HepG2 (cell line): ENCODE data around the gene EEPD1. TPM values are rescaled to one million over a fixed set of nuclear protein-coding genes. Genes with fewer than 3 reads are reported as not detected.

Source experiments
- ESRRA ChIP-seq: sonication (generic); formaldehyde crosslinking; IDR thresholded peaks from 2 replicates; pipeline ENCODE4 v1.5.1; 2020; ENCODE audit warnings: mild to moderate bottlenecking, low read depth, missing genetic modification reagents
- KLF11 ChIP-seq: IDR thresholded peaks from 2 replicates; pipeline ENCODE4 v1.6.1; 2016; ENCODE audit warnings: missing compliant biosample characterization
- MLXIP ChIP-seq: sonication (generic); formaldehyde crosslinking; IDR thresholded peaks from 2 replicates; pipeline ENCODE4 v1.9.0; 2021; ENCODE audit warnings: missing genetic modification reagents, borderline replicate concordance
- NCOR1 ChIP-seq: fragments of 200-600 bp; sonication (generic); IDR thresholded peaks from 2 replicates; pipeline ENCODE4 v1.7.0; 2017; ENCODE audit warnings: antibody characterized with exemption, low read length, borderline replicate concordance
- NFIC ChIP-seq: IDR thresholded peaks from 2 replicates; pipeline ENCODE4 v1.6.1; 2012; ENCODE audit warnings: mild to moderate bottlenecking, low read length, inconsistent platforms
- SP4 ChIP-seq: sonication (generic); formaldehyde crosslinking; IDR thresholded peaks from 2 replicates; pipeline ENCODE4 v1.8.1; 2023; ENCODE audit warnings: mild to moderate bottlenecking, missing genetic modification reagents
- SSRP1 ChIP-seq: IDR thresholded peaks from 2 replicates; pipeline ENCODE4 v1.6.1; 2016; ENCODE audit warnings: control low read depth
- TFDP1 ChIP-seq: IDR thresholded peaks from 2 replicates; pipeline ENCODE4 v1.6.1; 2016; ENCODE audit warnings: missing compliant biosample characterization, missing genetic modification reagents, borderline replicate concordance
- ZBTB1 ChIP-seq: sonication (generic); formaldehyde crosslinking; IDR thresholded peaks from 2 replicates; pipeline ENCODE4 v1.4.0; 2020; ENCODE audit warnings: missing genetic modification reagents, borderline replicate concordance
- ZBTB21 ChIP-seq: sonication (generic); formaldehyde crosslinking; IDR thresholded peaks from 2 replicates; pipeline ENCODE4 v1.4.0; 2020; ENCODE audit warnings: missing genetic modification reagents
- ZBTB33 ChIP-seq: sonication (generic); formaldehyde crosslinking; IDR thresholded peaks from 2 replicates; pipeline ENCODE4 v1.4.0; 2020; ENCODE audit warnings: missing genetic modification reagents
- ZFYVE20 ChIP-seq: sonication (generic); formaldehyde crosslinking; IDR thresholded peaks from 2 replicates; pipeline ENCODE4 v1.8.0; 2023; ENCODE audit warnings: low read depth, mild to moderate bottlenecking, moderate library complexity, missing genetic modification reagents, borderline replicate concordance
- ZMAT3 ChIP-seq: sonication (generic); formaldehyde crosslinking; conservative IDR thresholded peaks from 2 replicates; pipeline ENCODE4 v1.7.0; 2021; ENCODE audit warnings: missing genetic modification reagents
- ZNF33A ChIP-seq: sonication (generic); formaldehyde crosslinking; IDR thresholded peaks from 2 replicates; pipeline ENCODE4 v1.5.1; 2020; ENCODE audit warnings: missing genetic modification reagents, mild to moderate bottlenecking, moderate library complexity, borderline replicate concordance
- ZNF678 ChIP-seq: sonication (generic); formaldehyde crosslinking; IDR thresholded peaks from 2 replicates; pipeline ENCODE4 v1.4.0; 2020; ENCODE audit warnings: mild to moderate bottlenecking, missing genetic modification reagents
- ZNF713 ChIP-seq: sonication (generic); formaldehyde crosslinking; IDR thresholded peaks from 2 replicates; pipeline ENCODE4 v1.4.0; 2020; ENCODE audit warnings: mild to moderate bottlenecking, missing genetic modification reagents
- ZNF780A ChIP-seq: sonication (generic); formaldehyde crosslinking; IDR thresholded peaks from 2 replicates; pipeline ENCODE4 v1.8.0; 2022; ENCODE audit warnings: mild to moderate bottlenecking, missing genetic modification reagents, moderate library complexity
- ZNF879 ChIP-seq: sonication (generic); formaldehyde crosslinking; IDR thresholded peaks from 2 replicates; pipeline ENCODE4 v1.8.1; 2023; ENCODE audit warnings: missing genetic modification reagents
- polyA plus RNA-seq, 8 experiments: library from polyadenylated mRNA; depleted of rRNA in 3 of 8; stranded (reverse) in 7 of 8; unstranded in 1 of 8; fragments of >200 nt; fragmentation: Illumina TruSeq in 4 of 8; extraction: Trizol in 4 of 8; gene quantifications; 2 replicates each; pipeline versions ENCODE4 v1.2.1 to v1.2.3, GENCODE V29; 2011 to 2016; ENCODE audit warnings: low read depth in 4 of 8, missing spikeins in 1 of 8, mixed read lengths in 1 of 8; ENCODE audit not compliant: insufficient read depth in 1 of 8
- total RNA-seq, 5 experiments: library from RNA; depleted of rRNA; stranded (reverse); fragments of >200 nt; fragmentation: Illumina TruSeq; extraction: Trizol; gene quantifications; 2 replicates each; pipeline ENCODE4 v1.2.3, GENCODE V29; 2016; ENCODE audit warnings: low read depth in 1 of 5

EEPD1 gene
- total and polyA plus RNA-seq, 2 of the 13 experiments (the other 11 are each of a cell fraction or from before 2014, with no cell fraction given), result 10.1 to 16.4 TPM

- TF ChIP-seq ZBTB33 (CRISPR knock-in tag) (no peak), ZNF678 (CRISPR knock-in tag) (no peak), ZFYVE20 (CRISPR knock-in tag) (no peak), ESRRA (peak; percentile 80), SSRP1 (CRISPR knock-in tag) (no peak), ZNF713 (CRISPR knock-in tag) (no peak), SP4 (CRISPR knock-in tag) (peak; percentile 46; the same call in 1 of the 2 replicates), ZBTB1 (CRISPR knock-in tag) (no peak), ZNF780A (CRISPR knock-in tag) (no peak), KLF11 (no peak), MLXIP (CRISPR knock-in tag) (no peak), ZNF879 (CRISPR knock-in tag) (no peak), TFDP1 (CRISPR knock-in tag) (no peak), ZMAT3 (CRISPR knock-in tag) (peak; percentile 54; the same call in 1 of the 2 replicates), ZNF33A (CRISPR knock-in tag) (no peak), ZBTB21 (CRISPR knock-in tag) (no peak), NCOR1 (no peak), NFIC (peak; percentile 38; the same call in 1 of the 2 replicates)
Observed at GRCh38 chr7:36272567-36273269, 119.7 kb downstream of the EEPD1 start (continued).
